CD4-positive, alpha-beta memory T cell (primary cell): Measurements from ENCODE around the gene FSTL4. TPM values are rescaled to one million over a fixed set of nuclear protein-coding genes. Genes with fewer than 3 reads are reported as not detected.
A peak's percentile ranks its signal among the peaks of the same experiment; 100 is the strongest.
"Not testable (repeated sequence)": the region's sequence is repeated elsewhere in the genome, so short reads cannot be mapped to it uniquely, and the experiment has no call there.

Source experiments
- CTCF ChIA-PET: fragments of 350-600 bp; sonication (Branson Sonifier 250); formaldehyde crosslinking; loops from one replicate; lab custom pipeline; 2021; ENCODE audit warnings: inconsistent platforms; ENCODE audit not compliant: partially characterized antibody; lab: Charles Lee
- POLR2A ChIA-PET: fragments of 350-600 bp; sonication (Branson Sonifier 250); formaldehyde crosslinking; loops from one replicate; lab custom pipeline; 2021; ENCODE audit not compliant: partially characterized antibody; lab: Charles Lee
- DNase-seq, 5 donors: peaks; one replicate each; pipeline versions ENCODE4 v3.0.0 to v3.0.0-alpha.2; 2020 to 2022; ENCODE audit warnings: mixed read lengths in 1 of 5
- H3K27ac ChIP-seq: one replicate; pipeline ENCODE4 v1.7.0; 2013; ENCODE audit warnings: low read depth, low read length
- H3K27me3 ChIP-seq: 2 replicates; pipeline ENCODE4 v1.7.0; 2013; ENCODE audit warnings: mild to moderate bottlenecking, low read length, moderate library complexity; ENCODE audit not compliant: insufficient read depth
- H3K36me3 ChIP-seq: 2 replicates; pipeline ENCODE4 v1.7.0; 2013; ENCODE audit warnings: mild to moderate bottlenecking, low read length, moderate library complexity; ENCODE audit not compliant: insufficient read depth
- H3K4me1 ChIP-seq: 2 replicates; pipeline ENCODE4 v1.7.0; 2013; ENCODE audit warnings: mild to moderate bottlenecking, low read length, moderate library complexity; ENCODE audit not compliant: insufficient read depth
- H3K4me3 ChIP-seq, 2 donors: one replicate each; pipeline ENCODE4 v1.7.0; 2013; ENCODE audit warnings: low read length in 2 of 2, mild to moderate bottlenecking in 1 of 2
- H3K9me3 ChIP-seq, 2 donors: one replicate each; pipeline ENCODE4 v1.7.0; 2013; ENCODE audit warnings: low read length in 2 of 2, control low read depth in 1 of 2; ENCODE audit not compliant: control insufficient read depth in 1 of 2
- H3K27ac Mint-ChIP-seq, 7 donors: one replicate each; pipeline ENCODE4 v1.8.0; 2020 to 2021; ENCODE audit warnings: mixed read lengths in 7 of 7, mild to moderate bottlenecking in 6 of 7, inconsistent platforms in 3 of 7, moderate library complexity in 3 of 7
- H3K27me3 Mint-ChIP-seq, 2 donors: one replicate each; pipeline ENCODE4 v1.8.0; 2020 to 2021; ENCODE audit warnings: mixed read lengths in 2 of 2
- H3K36me3 Mint-ChIP-seq, 2 donors: one replicate each; pipeline ENCODE4 v1.8.0; 2020 to 2021; ENCODE audit warnings: mixed read lengths in 2 of 2, inconsistent platforms in 1 of 2, mild to moderate bottlenecking in 1 of 2
- H3K4me1 Mint-ChIP-seq, 4 donors: one replicate each; pipeline ENCODE4 v1.8.0; 2020 to 2021; ENCODE audit warnings: mixed read lengths in 4 of 4, mild to moderate bottlenecking in 1 of 4
- H3K4me3 Mint-ChIP-seq, 8 donors: one replicate each; pipeline ENCODE4 v1.8.0; 2020 to 2021; ENCODE audit warnings: mixed read lengths in 8 of 8, mild to moderate bottlenecking in 7 of 8, moderate library complexity in 6 of 8, inconsistent platforms in 3 of 8
- H3K9me3 Mint-ChIP-seq, 8 donors: one replicate each; pipeline ENCODE4 v1.8.0; 2020 to 2021; ENCODE audit warnings: mixed read lengths in 8 of 8, mild to moderate bottlenecking in 5 of 8, inconsistent platforms in 3 of 8, moderate library complexity in 1 of 8
- intact Hi-C: fragments of 100-400 bp; cut with micrococcal nuclease; formaldehyde crosslinking; loops from one replicate; pipeline ENCODE4 v1.15.1; 2023
- polyA plus RNA-seq, 2 donors: library from polyadenylated mRNA; unstranded; fragments of 300-500 nt; fragmentation: Illumina TruSeq; gene quantifications; one replicate each; pipeline ENCODE4 v1.2.3, GENCODE V29; 2021
- total RNA-seq, 2 experiments: library from RNA; stranded (reverse); gene quantifications; one replicate each; pipeline ENCODE4 v1.2.3, GENCODE V29; 2021

The FSTL4 gene
- total and polyA plus RNA-seq, 4 experiments from 2014 or later = not detected

DNA sequence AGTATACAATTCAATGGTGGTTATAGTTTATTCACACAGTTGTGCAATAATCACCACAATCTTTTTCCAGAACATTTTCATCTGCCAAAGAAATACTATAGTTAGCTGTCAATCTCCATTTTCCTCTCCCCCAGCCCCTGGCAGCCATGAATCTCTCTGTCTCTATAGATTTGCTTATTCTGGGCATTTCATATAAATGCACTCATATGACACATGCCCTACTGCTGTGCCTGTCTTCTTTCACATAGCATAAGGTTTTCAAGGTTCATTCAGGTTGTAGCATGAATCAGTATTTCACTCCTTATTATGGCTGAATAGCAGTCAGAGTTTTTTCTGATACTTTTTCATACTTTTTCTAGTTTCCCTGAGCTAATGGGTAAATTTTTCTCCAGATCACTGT, 432.9 kb downstream of the FSTL4 start:
- no peak overlapping the region for H3K4me3 Mint-ChIP-seq
- Histone ChIP-seq H3K4me1 (no peaks in the 10 kb centered on the region), H3K36me3 (no peaks in the 10 kb centered on the region), H3K9me3 (no peaks in the 10 kb centered on the region), H3K27me3 (no peaks in the 10 kb centered on the region), H3K4me3 (no peak overlapping the region), H3K27ac (no peak overlapping the region)
- H3K4me1 Mint-ChIP-seq = peaks cover 0 to 5% (median 0%) of the 10 kb centered on the region in 4 donors
- DNase-seq = no peak
- intact Hi-C loops = no loop called here
- no peak overlapping the region for H3K27ac Mint-ChIP-seq
- H3K36me3 Mint-ChIP-seq = no peaks in the 10 kb centered on the region
- H3K27me3 Mint-ChIP-seq = no peaks in the 10 kb centered on the region
- ChIA-PET POLR2A (interaction anchor here (1.0 kb wide), 1 partner anchor 9 kb away, joined by 5 read pairs; no protein-coding TSS in a partner anchor), CTCF (no interaction called here)
- H3K9me3 Mint-ChIP-seq = peaks cover 0 to 2% (median 0%) of the 10 kb centered on the region in 8 donors

DNA sequence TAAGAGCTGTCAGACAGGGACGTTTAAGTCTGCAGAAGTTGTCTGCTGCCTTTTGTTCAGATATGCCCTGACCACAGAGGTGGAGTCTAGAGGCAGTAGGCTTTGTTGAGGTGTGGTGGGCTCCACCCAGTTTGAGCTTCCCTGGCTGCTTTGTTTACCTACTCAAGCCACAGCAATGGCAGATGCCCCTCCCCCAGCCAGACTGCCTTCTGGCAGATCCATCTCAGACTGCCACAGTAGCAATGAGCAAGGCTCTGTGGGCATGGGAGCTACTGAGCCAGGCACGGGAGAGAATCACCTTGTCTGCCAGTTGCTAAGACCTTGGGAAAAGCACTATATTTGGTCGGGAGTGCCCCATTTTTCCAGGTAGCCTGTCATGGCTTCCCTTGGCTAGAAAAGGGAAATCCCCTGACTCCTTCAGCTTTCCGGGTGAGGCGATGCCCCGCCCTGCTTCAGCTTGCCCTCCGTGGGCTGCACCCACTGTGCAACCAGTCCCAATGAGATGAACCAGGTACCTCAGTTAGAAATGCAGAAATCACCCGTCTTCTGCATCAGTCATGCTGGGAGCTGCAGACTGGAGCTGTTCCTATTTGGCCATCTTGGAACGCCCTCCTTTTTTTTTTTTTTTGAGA, 441.5 kb downstream of the FSTL4 start:
- not testable (repeated sequence) for H3K27me3 Mint-ChIP-seq, H3K36me3 Mint-ChIP-seq, H3K9me3 ChIP-seq, H3K27me3 ChIP-seq, H3K36me3 ChIP-seq, H3K4me1 ChIP-seq, H3K27ac ChIP-seq
- H3K4me3 Mint-ChIP-seq = peak overlapping the region; percentile 78 to 86 (median 82)
- intact Hi-C loops = loop anchor here (1.0 kb wide), 1 partner anchor 60 kb away; no protein-coding TSS in a partner anchor
- ChIA-PET CTCF (interaction anchor here (0.9 to 1.5 kb wide), 4 partner anchors 13 to 72 kb away, joined by 3 to 10 read pairs (median 6); no protein-coding TSS in a partner anchor), POLR2A (interaction anchor here (0.9 to 1.6 kb wide), 6 partner anchors 9 to 207 kb away, joined by 3 to 7 read pairs (median 4); partner anchors contain the start of genes AFF4 and HSPA4)
- peaks cover 0 to 26% (median 21%) of the 10 kb centered on the region in 8 donors for H3K9me3 Mint-ChIP-seq
- DNase-seq = peak; percentile 83 to 88 (median 87)
- H3K27ac Mint-ChIP-seq = peak overlapping the region; percentile 72 to 91 (median 86)
- peak overlapping the region; percentile 35 to 42 for H3K4me3 ChIP-seq
- peaks cover 16 to 41% (median 19%) of the 10 kb centered on the region in 4 donors for H3K4me1 Mint-ChIP-seq

DNA sequence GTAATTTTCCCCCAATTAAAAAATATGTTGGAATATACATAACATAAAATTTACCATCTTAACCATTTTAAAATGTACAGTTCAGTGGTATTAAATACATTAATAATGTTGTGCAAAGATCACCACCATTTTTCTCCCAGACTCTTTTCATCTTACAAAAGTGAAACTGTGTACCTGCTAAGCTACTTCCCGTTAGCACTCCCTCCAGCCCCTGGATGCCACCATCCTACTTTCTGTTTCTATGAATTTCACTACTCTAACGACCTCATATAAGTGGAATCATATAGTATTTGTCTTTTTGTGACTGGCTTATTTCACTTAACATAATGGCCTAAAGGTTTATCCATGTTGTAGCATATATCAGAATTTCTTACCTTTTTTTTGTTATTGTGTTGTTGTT, 447.6 kb downstream of the FSTL4 start:
- intact Hi-C loops = no loop called here
- CTCF ChIA-PET = no interaction called here

DNA sequence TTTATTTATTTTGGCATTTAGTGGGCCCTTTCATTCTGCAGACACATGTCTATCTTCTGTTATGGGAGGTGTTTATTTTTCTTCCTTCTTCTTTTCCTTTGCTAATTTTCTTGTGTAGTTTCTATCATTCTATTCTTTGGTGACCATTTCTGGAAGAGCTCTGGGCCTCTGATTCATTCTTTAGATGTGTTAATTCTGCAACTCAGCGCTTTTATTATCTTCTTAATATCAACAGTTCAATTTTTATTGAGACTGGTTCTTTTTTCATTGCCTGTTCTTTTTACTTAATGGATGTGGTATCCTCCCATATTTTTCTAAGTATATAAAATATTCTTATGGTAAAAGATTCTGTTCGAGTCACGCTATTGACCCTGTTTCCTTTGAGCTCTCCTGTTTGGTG, 448.5 kb downstream of the FSTL4 start:
- ChIA-PET CTCF (no interaction called here), POLR2A (no interaction called here)
- Histone ChIP-seq H3K9me3 (no peaks in the 10 kb centered on the region), H3K27ac (no peak overlapping the region), H3K4me3 (no peak overlapping the region), H3K27me3 (no peaks in the 10 kb centered on the region), H3K4me1 (peaks cover 9% of the 10 kb centered on the region), H3K36me3 (no peaks in the 10 kb centered on the region)
- Mint-ChIP-seq H3K27ac (peak overlapping the region in 1 of 7 donors; percentile 34), H3K27me3 (peaks cover 0 to 4% of the 10 kb centered on the region in 2 donors), H3K9me3 (peaks cover 2 to 17% (median 9%) of the 10 kb centered on the region in 8 donors), H3K4me1 (peaks cover 6 to 15% (median 7%) of the 10 kb centered on the region in 4 donors), H3K4me3 (no peak overlapping the region), H3K36me3 (peaks cover 0 to 5% of the 10 kb centered on the region in 2 donors)
- no peak for DNase-seq
- intact Hi-C loops = no loop called here

More for the DNA sequence above, 447.6 kb downstream of the FSTL4 start:
- POLR2A ChIA-PET = interaction anchor here (1.2 kb wide), 1 partner anchor 27 kb away, joined by 3 read pairs; no protein-coding TSS in a partner anchor
- peaks cover 0 to 19% (median 16%) of the 10 kb centered on the region in 8 donors for H3K9me3 Mint-ChIP-seq
- Histone ChIP-seq H3K27me3 (no peaks in the 10 kb centered on the region), H3K27ac (no peak overlapping the region), H3K4me1 (peaks cover 14% of the 10 kb centered on the region), H3K36me3 (no peaks in the 10 kb centered on the region), H3K4me3 (no peak overlapping the region), H3K9me3 (no peaks in the 10 kb centered on the region)
- H3K4me1 Mint-ChIP-seq = peaks cover 10 to 24% (median 11%) of the 10 kb centered on the region in 4 donors
- H3K27me3 Mint-ChIP-seq = peaks cover 0 to 4% of the 10 kb centered on the region in 2 donors
- peak overlapping the region in 2 of 7 donors; percentile 8 to 84 for H3K27ac Mint-ChIP-seq
- peaks cover 3 to 6% of the 10 kb centered on the region in 2 donors for H3K36me3 Mint-ChIP-seq
- DNase-seq = no peak
- H3K4me3 Mint-ChIP-seq = peak overlapping the region in 6 of 8 donors; percentile 0 to 72 (median 56)

DNA sequence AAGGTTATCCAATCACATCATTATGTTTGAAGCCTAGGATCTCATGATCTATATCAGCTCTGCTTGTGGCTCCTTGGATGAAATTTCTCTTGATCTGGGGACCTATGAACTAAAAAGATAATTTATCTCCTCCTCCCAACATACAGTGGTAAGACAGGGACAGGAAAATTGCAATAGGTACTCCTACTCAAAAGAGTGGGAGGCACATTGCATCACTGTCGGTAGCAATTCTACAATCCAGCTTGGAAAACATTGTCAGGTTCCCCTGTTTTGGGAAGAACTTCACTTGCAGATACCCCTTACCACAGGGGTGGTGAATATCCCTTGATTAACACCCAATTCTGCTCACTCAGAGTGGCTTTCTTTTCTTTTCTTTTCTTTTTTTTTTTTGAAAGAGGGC, 452.8 kb downstream of the FSTL4 start:
- CTCF ChIA-PET = no interaction called here
- Mint-ChIP-seq H3K4me1 (peaks cover 0 to 2% (median under 1%) of the 10 kb centered on the region in 4 donors), H3K27ac (peak overlapping the region in 1 of 7 donors; percentile 25), H3K4me3 (no peak overlapping the region), H3K27me3 (no peaks in the 10 kb centered on the region), H3K9me3 (peaks cover 0 to 4% (median 0%) of the 10 kb centered on the region in 8 donors), H3K36me3 (no peaks in the 10 kb centered on the region)
- Histone ChIP-seq H3K27me3 (no peaks in the 10 kb centered on the region), H3K27ac (no peak overlapping the region), H3K4me1 (peaks cover 2% of the 10 kb centered on the region), H3K4me3 (no peak overlapping the region), H3K36me3 (no peaks in the 10 kb centered on the region), H3K9me3 (no peaks in the 10 kb centered on the region)
- intact Hi-C loops = no loop called here
- POLR2A ChIA-PET = interaction anchor here (0.8 kb wide), 1 partner anchor 11 kb away, joined by 3 read pairs; no protein-coding TSS in a partner anchor
- no peak for DNase-seq

DNA sequence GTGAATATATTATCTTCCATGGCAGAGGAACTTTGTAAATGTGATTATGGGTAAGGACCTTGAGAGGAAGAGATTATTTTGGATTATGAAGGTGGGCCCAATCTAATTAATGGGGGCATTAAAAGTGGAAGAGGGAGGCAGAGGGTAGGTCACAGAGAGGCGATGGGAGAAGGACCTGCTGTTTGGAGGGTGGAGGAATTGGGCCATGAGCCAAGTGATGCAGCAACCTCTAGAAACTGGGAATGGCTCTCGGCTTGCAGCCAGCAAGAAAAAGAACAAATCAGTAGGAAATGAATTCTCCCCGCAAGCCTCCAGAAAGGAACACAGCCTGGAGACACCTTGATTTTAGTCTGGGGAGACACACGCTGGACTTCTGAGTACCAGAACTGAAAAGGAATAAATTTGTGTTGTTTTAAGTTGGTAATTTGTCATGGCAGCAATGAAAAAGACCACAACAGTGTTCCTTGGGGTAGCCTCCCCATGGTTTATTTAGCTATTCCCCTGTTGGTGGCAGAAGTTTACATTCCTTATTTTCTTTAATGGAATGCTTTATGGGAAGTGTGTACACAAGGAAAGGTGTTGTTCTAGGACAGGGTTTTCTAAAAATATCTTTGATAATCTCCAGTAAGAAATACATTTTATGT, 456.9 kb downstream of the FSTL4 start:
- no peaks in the 10 kb centered on the region for H3K9me3 ChIP-seq
- peak overlapping the region in 1 of 7 donors; percentile 52 for H3K27ac Mint-ChIP-seq
- H3K4me1 Mint-ChIP-seq = peaks cover 0 to 2% (median under 1%) of the 10 kb centered on the region in 4 donors
- no peaks in the 10 kb centered on the region for H3K27me3 Mint-ChIP-seq
- intact Hi-C loops = no loop called here
- no peaks in the 10 kb centered on the region for H3K36me3 ChIP-seq
- POLR2A ChIA-PET = no interaction called here
- H3K9me3 Mint-ChIP-seq = peaks cover 0 to 4% (median 0%) of the 10 kb centered on the region in 8 donors
- no peak overlapping the region for H3K4me3 Mint-ChIP-seq
- DNase-seq = no peak
- H3K36me3 Mint-ChIP-seq = no peaks in the 10 kb centered on the region
- no peaks in the 10 kb centered on the region for H3K4me1 ChIP-seq
- H3K27me3 ChIP-seq = no peaks in the 10 kb centered on the region
- H3K27ac ChIP-seq = no peak overlapping the region
- CTCF ChIA-PET = no interaction called here
- no peak overlapping the region for H3K4me3 ChIP-seq
